KMS-11 (cell line): Measurements from ENCODE around the gene POLQ.

ENCODE experiments used
- H2AFZ ChIP-seq: fragments of 200-600 bp; sonication (generic); 2 replicates; pipeline ENCODE4 v1.6.1; 2016; ENCODE audit warnings: antibody characterized with exemption, mixed run types, low read depth
- H3K27ac ChIP-seq: fragments of 200-600 bp; sonication (generic); 2 replicates; pipeline ENCODE4 v1.6.1; 2016; ENCODE audit warnings: mild to moderate bottlenecking, mixed run types
- H3K27me3 ChIP-seq: fragments of 200-600 bp; sonication (generic); 2 replicates; pipeline ENCODE4 v1.6.1; 2017; ENCODE audit warnings: mild to moderate bottlenecking, low read depth, mixed run types, moderate library complexity; ENCODE audit not compliant: insufficient read depth
- H3K36me3 ChIP-seq: fragments of 200-600 bp; sonication (generic); 2 replicates; pipeline ENCODE4 v1.6.1; 2017; ENCODE audit warnings: mild to moderate bottlenecking, mixed run types; ENCODE audit not compliant: insufficient read depth
- H3K4me1 ChIP-seq: fragments of 200-600 bp; sonication (generic); 2 replicates; pipeline ENCODE4 v1.6.1; 2016; ENCODE audit warnings: mild to moderate bottlenecking, low read depth, mixed run types; ENCODE audit not compliant: poor library complexity, severe bottlenecking
- H3K4me2 ChIP-seq: fragments of 200-600 bp; sonication (generic); 2 replicates; pipeline ENCODE4 v1.7.0; 2016; ENCODE audit warnings: mild to moderate bottlenecking, mixed run types
- H3K4me3 ChIP-seq: fragments of 200-600 bp; sonication (generic); IDR thresholded peaks from 2 replicates; pipeline ENCODE4 v1.6.1; 2017; ENCODE audit warnings: low read depth, low read length, mixed read lengths; ENCODE audit not compliant: insufficient read depth
- H3K79me2 ChIP-seq: fragments of 200-600 bp; sonication (generic); 2 replicates; pipeline ENCODE4 v1.6.1; 2016; ENCODE audit warnings: low read depth, mixed run types; ENCODE audit not compliant: insufficient read depth
- H3K9ac ChIP-seq: fragments of 200-600 bp; sonication (generic); 2 replicates; pipeline ENCODE4 v1.6.1; 2016; ENCODE audit warnings: mild to moderate bottlenecking, mixed run types
- H4K20me1 ChIP-seq: fragments of 200-600 bp; sonication (generic); 2 replicates; pipeline ENCODE4 v1.6.1; 2016; ENCODE audit warnings: mild to moderate bottlenecking, mixed run types; ENCODE audit not compliant: insufficient read depth
- CTCF ChIP-seq: fragments of 200-600 bp; sonication (generic); conservative IDR thresholded peaks from 2 replicates; pipeline ENCODE4 v1.6.1; 2017; ENCODE audit warnings: low read depth, mild to moderate bottlenecking, antibody characterized with exemption, low read length, moderate library complexity, mixed read lengths

POLQ gene

GRCh38 chr3:121481106-121481880, 64.5 kb downstream of the POLQ start:
- Histone ChIP-seq H3K9ac (no peak overlapping the region), H2AFZ (no peak overlapping the region), H3K27me3 (no peaks in the 10 kb centered on the region)

GRCh38 chr3:121477589-121477988, 68.2 kb downstream of the POLQ start:
- H3K4me1 ChIP-seq = no peaks in the 10 kb centered on the region
- TF ChIP-seq CTCF = no peak
- H3K9ac ChIP-seq = no peak overlapping the region
- no peak overlapping the region for H3K4me3 ChIP-seq
- no peaks in the 10 kb centered on the region for H4K20me1 ChIP-seq
- H3K4me2 ChIP-seq = no peak overlapping the region
- no peaks in the 10 kb centered on the region for H3K27me3 ChIP-seq
- H3K36me3 ChIP-seq = peaks cover 12% of the 10 kb centered on the region; the same call in 1 of the 2 replicates
- no peak overlapping the region for H2AFZ ChIP-seq
- no peaks in the 10 kb centered on the region; the same call in 1 of the 2 replicates for H3K79me2 ChIP-seq
- no peak overlapping the region for H3K27ac ChIP-seq

More at GRCh38 chr3:121481106-121481880, 64.5 kb downstream of the POLQ start:
- H3K4me3 ChIP-seq = no peak overlapping the region
- no peak for TF ChIP-seq CTCF
- H3K4me1 ChIP-seq = no peaks in the 10 kb centered on the region
- H3K36me3 ChIP-seq = peaks cover 15% of the 10 kb centered on the region; the same call in 1 of the 2 replicates
- no peak overlapping the region for H3K4me2 ChIP-seq
- H3K79me2 ChIP-seq = no peaks in the 10 kb centered on the region; the same call in 1 of the 2 replicates
- no peaks in the 10 kb centered on the region for H4K20me1 ChIP-seq
- H3K27ac ChIP-seq = no peak overlapping the region

- H3K27ac ChIP-seq = no peak overlapping the region
- no peak overlapping the region for H3K4me2 ChIP-seq
- H2AFZ ChIP-seq = no peak overlapping the region
- no peak overlapping the region for H3K4me3 ChIP-seq
- H3K9ac ChIP-seq = no peak overlapping the region
- H4K20me1 ChIP-seq = no peaks in the 10 kb centered on the region
- H3K79me2 ChIP-seq = no peaks in the 10 kb centered on the region
- no peak for TF ChIP-seq CTCF
- no peaks in the 10 kb centered on the region for H3K27me3 ChIP-seq
- H3K36me3 ChIP-seq = peaks cover 6% of the 10 kb centered on the region; the same call in 1 of the 2 replicates
- no peaks in the 10 kb centered on the region for H3K4me1 ChIP-seq
These were observed 72.8 kb downstream of the POLQ start for GRCh38 chr3:121473001-121473400.

- Histone ChIP-seq H3K27ac (no peak overlapping the region), H4K20me1 (no peaks in the 10 kb centered on the region), H3K9ac (no peak overlapping the region), H3K27me3 (no peaks in the 10 kb centered on the region), H3K4me2 (no peak overlapping the region), H3K4me1 (no peaks in the 10 kb centered on the region), H3K36me3 (peaks cover 19% of the 10 kb centered on the region; the same call in 1 of the 2 replicates), H3K79me2 (no peaks in the 10 kb centered on the region), H3K4me3 (no peak overlapping the region), H2AFZ (no peak overlapping the region)
- TF ChIP-seq CTCF = no peak
These were observed 78.7 kb downstream of the POLQ start for GRCh38 chr3:121467085-121467484.
